NCI-H510A (cell line): ENCODE data around the gene SSUH2.

Experiments used
- DNase-seq: peaks from one replicate; lab custom pipeline; 2025; lab: John Stamatoyannopoulos, UW

The SSUH2 gene

DNA sequence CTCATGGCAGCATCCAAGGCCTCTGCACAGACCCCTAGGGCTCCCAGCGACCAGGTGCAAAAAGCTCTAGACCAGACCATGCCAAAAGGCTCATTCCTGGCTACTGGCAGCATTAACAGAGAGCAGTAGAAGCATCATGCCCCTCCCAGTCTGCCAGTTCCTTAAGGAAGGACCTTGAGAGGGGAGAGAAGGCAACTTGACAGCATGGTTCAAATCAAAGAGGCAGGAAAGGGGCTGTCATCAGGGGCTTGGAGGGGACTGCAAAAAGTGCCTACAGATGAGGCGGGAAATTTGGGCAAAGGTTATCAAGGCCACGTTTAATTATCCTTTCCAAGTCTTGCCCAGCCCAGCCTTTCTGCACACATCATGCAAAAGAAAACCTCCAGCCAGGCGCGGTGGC is 64.7 kb downstream of the SSUH2 start:
- DNase-seq = no peak

- no peak for DNase-seq
These were observed 65.5 kb downstream of the SSUH2 start for GRCh38 chr3:8579096-8579495.

DNA sequence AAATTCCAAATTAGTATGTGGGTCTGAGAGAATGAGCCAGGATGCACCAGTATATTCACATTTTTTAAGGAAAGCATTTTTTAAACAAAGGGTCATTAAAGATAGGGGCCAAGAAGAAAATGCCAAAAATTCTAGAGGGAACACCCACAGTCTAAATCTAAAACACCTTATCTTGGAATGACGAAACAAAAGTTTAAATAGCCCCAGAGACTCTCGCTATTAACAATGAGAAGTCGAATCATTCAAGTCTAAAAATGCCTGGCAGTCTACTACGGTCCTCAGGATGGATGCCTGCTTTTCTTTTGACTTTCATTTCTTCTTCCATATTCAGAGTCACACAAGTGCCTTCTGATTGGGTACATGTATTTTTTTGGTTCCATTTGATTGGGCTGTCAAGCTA is 66.3 kb downstream of the SSUH2 start:
- DNase-seq = no peak

DNA sequence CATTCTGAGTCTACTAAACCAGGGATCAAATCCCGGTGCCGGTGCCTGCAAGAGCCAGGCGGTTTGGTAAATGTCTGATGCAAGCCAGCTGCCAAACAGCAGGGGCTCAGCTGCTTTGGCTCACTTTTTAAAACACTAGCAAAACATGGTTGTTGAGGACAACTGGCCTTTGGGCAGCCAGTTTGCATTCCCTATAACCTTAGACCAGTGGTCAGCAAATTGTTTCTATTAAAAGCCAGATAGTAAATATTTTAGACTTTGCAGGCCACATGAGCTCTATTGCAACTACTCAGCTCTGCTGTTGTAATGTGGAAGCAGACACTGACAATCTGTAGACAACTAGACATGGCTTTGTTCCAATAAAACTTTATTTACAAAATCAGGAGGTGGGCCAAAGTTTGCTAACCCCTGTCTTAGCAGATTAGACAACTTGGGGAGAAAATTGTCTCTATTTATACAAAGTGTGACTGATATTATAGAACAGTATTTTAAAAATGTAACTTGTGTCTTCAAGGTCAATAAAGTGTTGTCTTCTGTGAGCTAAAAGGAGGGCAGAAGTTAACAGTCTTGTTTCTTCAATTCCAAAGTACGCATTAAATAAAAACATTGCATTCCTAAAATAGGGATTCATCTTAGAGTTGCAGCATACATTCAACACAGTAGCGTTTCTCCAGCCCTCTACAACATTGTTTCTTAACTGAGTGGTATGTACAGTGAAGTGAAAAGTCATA is 67.6 kb downstream of the SSUH2 start:
- DNase-seq = no peak

- DNase-seq = no peak
These were observed 68.2 kb downstream of the SSUH2 start for GRCh38 chr3:8576436-8576835.

DNA sequence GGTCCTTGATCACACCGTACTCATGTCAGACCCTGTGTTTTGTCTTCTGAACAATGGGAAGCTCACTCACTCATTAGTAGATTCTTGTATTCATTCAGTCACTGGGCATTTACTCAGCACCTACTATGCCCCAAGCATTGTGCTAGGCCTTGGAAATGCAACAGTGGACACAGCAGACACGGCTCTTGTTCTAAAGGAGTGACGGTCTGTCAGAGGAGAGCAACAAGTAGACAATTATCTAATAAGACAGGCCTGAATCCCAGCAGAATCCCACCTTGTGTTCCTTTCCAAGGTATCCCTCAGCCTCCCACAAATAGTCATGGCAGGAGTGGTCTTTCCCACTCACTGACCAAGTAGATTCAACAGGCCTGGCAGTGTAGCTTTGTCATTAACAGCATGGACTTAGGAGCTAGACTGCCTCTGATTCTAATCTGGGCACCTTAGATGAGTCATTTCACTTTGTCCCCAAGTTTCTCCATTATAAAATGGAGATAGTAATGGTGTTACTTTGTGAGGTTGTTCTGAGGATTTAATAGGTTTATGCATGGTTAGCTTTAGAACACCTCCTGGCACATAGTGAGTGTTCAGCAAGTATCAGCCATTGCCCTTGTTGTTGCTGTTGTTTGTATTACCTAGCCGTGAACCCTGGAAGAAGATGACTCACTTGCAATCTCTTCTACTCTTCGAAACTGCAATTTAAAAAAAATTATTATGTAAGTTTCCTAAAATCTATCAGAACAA is 69.1 kb downstream of the SSUH2 start:
- no peak for DNase-seq

DNA sequence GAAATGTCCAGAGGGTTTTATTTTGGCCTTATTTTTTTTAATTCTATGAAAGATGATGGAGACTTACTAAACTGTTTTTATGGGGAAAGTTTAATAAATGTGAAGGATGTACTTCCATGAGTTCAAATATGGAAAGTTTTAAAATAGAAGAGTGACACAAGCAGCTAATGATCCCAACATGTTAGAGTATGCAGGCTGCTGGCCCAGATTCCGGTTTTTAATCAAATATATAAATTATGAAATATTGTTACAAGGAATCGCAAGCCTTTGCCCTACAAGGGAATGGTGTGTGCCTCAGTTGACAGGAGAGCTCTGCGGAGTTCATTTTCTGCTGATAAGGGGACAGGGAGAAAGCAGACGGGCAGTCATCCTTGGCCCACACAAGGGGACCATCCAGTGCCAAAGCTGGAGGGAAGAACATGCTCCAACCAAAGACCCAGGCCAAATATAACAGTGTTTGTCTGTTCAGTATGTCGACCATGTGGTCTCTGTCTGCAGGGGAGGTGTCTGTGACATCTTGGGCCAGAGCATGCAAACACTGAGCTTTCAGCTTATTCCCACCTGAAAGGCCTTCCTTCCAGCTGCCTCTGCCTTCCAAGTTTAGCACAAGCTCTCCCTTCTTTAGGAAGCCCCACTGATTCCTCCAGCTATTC is 69.8 kb downstream of the SSUH2 start:
- DNase-seq = no peak

DNA sequence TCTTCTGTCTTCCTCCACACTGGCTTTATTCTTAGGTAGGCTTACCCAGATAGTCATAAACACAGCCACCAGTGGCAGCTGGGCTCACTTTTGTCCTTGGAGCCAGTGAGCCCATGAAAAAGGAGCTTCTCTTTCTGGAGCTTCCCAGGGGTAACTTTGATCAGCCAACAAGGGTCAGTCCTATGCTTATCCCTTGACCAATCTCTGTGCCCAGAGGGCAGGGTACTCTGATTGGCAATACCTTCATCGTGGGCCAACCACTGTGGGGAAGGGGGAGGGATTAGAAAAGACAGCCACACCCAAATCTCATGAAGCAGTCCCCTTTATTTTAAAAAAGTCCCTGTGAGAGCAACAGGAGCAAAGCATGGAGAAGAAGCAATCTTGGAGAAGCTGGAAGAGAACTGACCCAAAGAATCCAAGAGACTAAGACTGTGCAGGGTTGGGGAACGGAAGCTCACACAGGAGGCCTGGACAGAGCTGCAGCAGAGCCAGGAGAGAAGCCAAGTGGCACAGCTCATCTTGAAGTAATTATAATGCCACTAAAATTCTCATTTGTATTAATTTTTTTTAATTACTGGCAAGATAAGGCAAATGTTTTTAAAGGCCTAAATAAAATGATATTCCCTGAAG is 70.4 kb downstream of the SSUH2 start:
- no peak for DNase-seq

GRCh38 chr3:8573342-8573926 is 71.2 kb downstream of the SSUH2 start:
- no peak for DNase-seq

GRCh38 chr3:8571256-8571655 is 73.3 kb downstream of the SSUH2 start:
- DNase-seq = no peak
